HepG2 (cell line): Measurements from ENCODE around the gene THADA. TPM values are rescaled to one million over a fixed set of nuclear protein-coding genes. Genes with fewer than 3 reads are reported as not detected.

Source experiments
- JDP2 ChIP-seq: sonication (generic); formaldehyde crosslinking; IDR thresholded peaks from 2 replicates; pipeline ENCODE4 v1.8.1; 2022; ENCODE audit warnings: missing genetic modification reagents, borderline replicate concordance
- KDM5A ChIP-seq: fragments of 200-600 bp; sonication (generic); IDR thresholded peaks from 2 replicates; pipeline ENCODE4 v1.7.0; 2018; ENCODE audit warnings: antibody characterized with exemption, mild to moderate bottlenecking, low read length, borderline replicate concordance
- MED13 ChIP-seq: sonication (generic); formaldehyde crosslinking; IDR thresholded peaks from 2 replicates; pipeline ENCODE4 v1.5.0; 2020; ENCODE audit warnings: missing genetic modification reagents
- NR3C1 ChIP-seq: sonication (generic); formaldehyde crosslinking; IDR thresholded peaks from 2 replicates; pipeline ENCODE4 v1.4.0; 2020; ENCODE audit warnings: missing genetic modification reagents
- PLRG1 ChIP-seq: fragments of 450-650 bp; conservative IDR thresholded peaks from 2 replicates; pipeline ENCODE4 v1.6.1; 2016
- STAG1 ChIP-seq: sonication (generic); formaldehyde crosslinking; IDR thresholded peaks from 2 replicates; pipeline ENCODE4 v1.4.0; 2020; ENCODE audit warnings: missing genetic modification reagents
- TBP ChIP-seq: sonication (generic); formaldehyde crosslinking; IDR thresholded peaks from 2 replicates; pipeline ENCODE4 v1.5.0; 2020; ENCODE audit warnings: missing genetic modification reagents
- U2AF2 ChIP-seq: fragments of 200-400 bp; formaldehyde crosslinking; IDR thresholded peaks from 2 replicates; pipeline ENCODE4 v1.6.1; 2017; ENCODE audit warnings: low read depth, mild to moderate bottlenecking, low read length
- ZNF225 ChIP-seq: sonication (generic); formaldehyde crosslinking; IDR thresholded peaks from 2 replicates; pipeline ENCODE4 v1.4.0; 2020; ENCODE audit warnings: mild to moderate bottlenecking, missing genetic modification reagents
- ZNF260 ChIP-seq: sonication (generic); formaldehyde crosslinking; IDR thresholded peaks from 2 replicates; pipeline ENCODE4 v1.4.0; 2020; ENCODE audit warnings: missing genetic modification reagents, low read depth, mild to moderate bottlenecking, borderline replicate concordance
- ZNF343 ChIP-seq: sonication (generic); formaldehyde crosslinking; IDR thresholded peaks from 2 replicates; pipeline ENCODE4 v1.4.0; 2020; ENCODE audit warnings: mild to moderate bottlenecking, missing genetic modification reagents
- ZNF367 ChIP-seq: sonication (generic); formaldehyde crosslinking; IDR thresholded peaks from 2 replicates; pipeline ENCODE4 v1.4.0; 2020; ENCODE audit warnings: missing genetic modification reagents, borderline replicate concordance
- ZNF768 ChIP-seq: sonication (generic); formaldehyde crosslinking; IDR thresholded peaks from 2 replicates; pipeline ENCODE4 v1.4.0; 2020; ENCODE audit warnings: missing genetic modification reagents
- polyA plus RNA-seq, 8 experiments: library from polyadenylated mRNA; depleted of rRNA in 3 of 8; stranded (reverse) in 7 of 8; unstranded in 1 of 8; fragments of >200 nt; fragmentation: Illumina TruSeq in 4 of 8; extraction: Trizol in 4 of 8; gene quantifications; 2 replicates each; pipeline versions ENCODE4 v1.2.1 to v1.2.3, GENCODE V29; 2011 to 2016; ENCODE audit warnings: low read depth in 4 of 8, missing spikeins in 1 of 8, mixed read lengths in 1 of 8; ENCODE audit not compliant: insufficient read depth in 1 of 8
- total RNA-seq, 5 experiments: library from RNA; depleted of rRNA; stranded (reverse); fragments of >200 nt; fragmentation: Illumina TruSeq; extraction: Trizol; gene quantifications; 2 replicates each; pipeline ENCODE4 v1.2.3, GENCODE V29; 2016; ENCODE audit warnings: low read depth in 1 of 5
- TF ChIP-seq, protein P1 (sequence below): sonication (generic); formaldehyde crosslinking; IDR thresholded peaks from 2 replicates; pipeline ENCODE4 v1.4.0; 2020; ENCODE audit warnings: mild to moderate bottlenecking, missing genetic modification reagents
- TF ChIP-seq, protein P2 (sequence below): sonication (generic); formaldehyde crosslinking; IDR thresholded peaks from 2 replicates; pipeline ENCODE4 v1.4.0; 2020; ENCODE audit warnings: missing genetic modification reagents
- TF ChIP-seq, protein P3 (sequence below), 2 experiments: fragments of 450-650 bp in 1 of 2; sonication (generic) in 1 of 2; formaldehyde crosslinking in 1 of 2; IDR thresholded peaks; 2 replicates each; pipeline versions ENCODE4 v1.6.1 to v1.8.0; 2016 to 2022; ENCODE audit warnings: antibody characterized with exemption in 1 of 2, mild to moderate bottlenecking in 1 of 2, missing genetic modification reagents in 1 of 2
- TF ChIP-seq, protein P4 (sequence below): IDR thresholded peaks from 2 replicates; pipeline ENCODE4 v1.6.1; 2016; ENCODE audit warnings: missing compliant biosample characterization, missing genetic modification reagents, borderline replicate concordance

Gene THADA
- total and polyA plus RNA-seq, 2 of the 13 experiments (the other 11 are each of a cell fraction or from before 2014, with no cell fraction given), result 12.7 to 21.7 TPM

DNA sequence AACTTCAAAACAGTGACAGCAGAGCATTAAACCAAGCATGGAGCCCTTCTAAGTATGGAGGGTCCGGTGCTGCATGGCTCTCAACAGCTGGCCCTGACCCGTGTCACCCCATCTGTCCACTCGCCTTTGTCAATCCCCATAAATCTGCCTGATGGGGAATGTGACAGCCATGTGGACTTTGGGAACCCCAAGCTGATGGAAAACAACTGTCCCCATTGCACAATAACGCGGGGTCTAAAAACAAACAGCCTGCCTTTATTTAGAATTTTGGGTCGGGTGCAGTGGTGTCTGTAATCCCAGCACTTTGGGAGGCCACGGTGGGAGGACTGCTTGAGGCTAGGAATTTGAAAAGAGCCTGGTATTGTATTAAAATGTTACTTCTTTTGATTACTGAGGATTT is 17.1 kb upstream of the THADA start (continued):
- TF ChIP-seq ZNF260 (CRISPR knock-in tag) (no peak), ZNF225 (CRISPR knock-in tag) (no peak), PLRG1 (no peak), JDP2 (CRISPR knock-in tag) (no peak), TBP (no peak), U2AF2 (no peak), MED13 (CRISPR knock-in tag) (no peak), NR3C1 (CRISPR knock-in tag) (no peak), ZNF768 (no peak), ZNF367 (CRISPR knock-in tag) (no peak), KDM5A (no peak), ZNF343 (CRISPR knock-in tag) (no peak), STAG1 (CRISPR knock-in tag) (no peak)
- TF ChIP-seq, protein P1, sequence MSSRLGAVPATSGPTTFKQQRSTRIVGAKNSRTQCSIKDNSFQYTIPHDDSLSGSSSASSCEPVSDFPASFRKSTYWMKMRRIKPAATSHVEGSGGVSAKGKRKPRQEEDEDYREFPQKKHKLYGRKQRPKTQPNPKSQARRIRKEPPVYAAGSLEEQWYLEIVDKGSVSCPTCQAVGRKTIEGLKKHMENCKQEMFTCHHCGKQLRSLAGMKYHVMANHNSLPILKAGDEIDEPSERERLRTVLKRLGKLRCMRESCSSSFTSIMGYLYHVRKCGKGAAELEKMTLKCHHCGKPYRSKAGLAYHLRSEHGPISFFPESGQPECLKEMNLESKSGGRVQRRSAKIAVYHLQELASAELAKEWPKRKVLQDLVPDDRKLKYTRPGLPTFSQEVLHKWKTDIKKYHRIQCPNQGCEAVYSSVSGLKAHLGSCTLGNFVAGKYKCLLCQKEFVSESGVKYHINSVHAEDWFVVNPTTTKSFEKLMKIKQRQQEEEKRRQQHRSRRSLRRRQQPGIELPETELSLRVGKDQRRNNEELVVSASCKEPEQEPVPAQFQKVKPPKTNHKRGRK (CRISPR knock-in tag), result no peak
- TF ChIP-seq, protein P2, sequence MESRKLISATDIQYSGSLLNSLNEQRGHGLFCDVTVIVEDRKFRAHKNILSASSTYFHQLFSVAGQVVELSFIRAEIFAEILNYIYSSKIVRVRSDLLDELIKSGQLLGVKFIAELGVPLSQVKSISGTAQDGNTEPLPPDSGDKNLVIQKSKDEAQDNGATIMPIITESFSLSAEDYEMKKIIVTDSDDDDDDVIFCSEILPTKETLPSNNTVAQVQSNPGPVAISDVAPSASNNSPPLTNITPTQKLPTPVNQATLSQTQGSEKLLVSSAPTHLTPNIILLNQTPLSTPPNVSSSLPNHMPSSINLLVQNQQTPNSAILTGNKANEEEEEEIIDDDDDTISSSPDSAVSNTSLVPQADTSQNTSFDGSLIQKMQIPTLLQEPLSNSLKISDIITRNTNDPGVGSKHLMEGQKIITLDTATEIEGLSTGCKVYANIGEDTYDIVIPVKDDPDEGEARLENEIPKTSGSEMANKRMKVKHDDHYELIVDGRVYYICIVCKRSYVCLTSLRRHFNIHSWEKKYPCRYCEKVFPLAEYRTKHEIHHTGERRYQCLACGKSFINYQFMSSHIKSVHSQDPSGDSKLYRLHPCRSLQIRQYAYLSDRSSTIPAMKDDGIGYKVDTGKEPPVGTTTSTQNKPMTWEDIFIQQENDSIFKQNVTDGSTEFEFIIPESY (CRISPR knock-in tag), result no peak
- TF ChIP-seq, protein P3, sequence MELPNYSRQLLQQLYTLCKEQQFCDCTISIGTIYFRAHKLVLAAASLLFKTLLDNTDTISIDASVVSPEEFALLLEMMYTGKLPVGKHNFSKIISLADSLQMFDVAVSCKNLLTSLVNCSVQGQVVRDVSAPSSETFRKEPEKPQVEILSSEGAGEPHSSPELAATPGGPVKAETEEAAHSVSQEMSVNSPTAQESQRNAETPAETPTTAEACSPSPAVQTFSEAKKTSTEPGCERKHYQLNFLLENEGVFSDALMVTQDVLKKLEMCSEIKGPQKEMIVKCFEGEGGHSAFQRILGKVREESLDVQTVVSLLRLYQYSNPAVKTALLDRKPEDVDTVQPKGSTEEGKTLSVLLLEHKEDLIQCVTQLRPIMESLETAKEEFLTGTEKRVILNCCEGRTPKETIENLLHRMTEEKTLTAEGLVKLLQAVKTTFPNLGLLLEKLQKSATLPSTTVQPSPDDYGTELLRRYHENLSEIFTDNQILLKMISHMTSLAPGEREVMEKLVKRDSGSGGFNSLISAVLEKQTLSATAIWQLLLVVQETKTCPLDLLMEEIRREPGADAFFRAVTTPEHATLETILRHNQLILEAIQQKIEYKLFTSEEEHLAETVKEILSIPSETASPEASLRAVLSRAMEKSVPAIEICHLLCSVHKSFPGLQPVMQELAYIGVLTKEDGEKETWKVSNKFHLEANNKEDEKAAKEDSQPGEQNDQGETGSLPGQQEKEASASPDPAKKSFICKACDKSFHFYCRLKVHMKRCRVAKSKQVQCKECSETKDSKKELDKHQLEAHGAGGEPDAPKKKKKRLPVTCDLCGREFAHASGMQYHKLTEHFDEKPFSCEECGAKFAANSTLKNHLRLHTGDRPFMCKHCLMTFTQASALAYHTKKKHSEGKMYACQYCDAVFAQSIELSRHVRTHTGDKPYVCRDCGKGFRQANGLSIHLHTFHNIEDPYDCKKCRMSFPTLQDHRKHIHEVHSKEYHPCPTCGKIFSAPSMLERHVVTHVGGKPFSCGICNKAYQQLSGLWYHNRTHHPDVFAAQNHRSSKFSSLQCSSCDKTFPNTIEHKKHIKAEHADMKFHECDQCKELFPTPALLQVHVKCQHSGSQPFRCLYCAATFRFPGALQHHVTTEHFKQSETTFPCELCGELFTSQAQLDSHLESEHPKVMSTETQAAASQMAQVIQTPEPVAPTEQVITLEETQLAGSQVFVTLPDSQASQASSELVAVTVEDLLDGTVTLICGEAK (IDR thresholded peaks at IDR 0.05), result no peak
- TF ChIP-seq, protein P3 (CRISPR knock-in tag; IDR thresholded peaks at IDR 0.05), result no peak
- TF ChIP-seq, protein P4, sequence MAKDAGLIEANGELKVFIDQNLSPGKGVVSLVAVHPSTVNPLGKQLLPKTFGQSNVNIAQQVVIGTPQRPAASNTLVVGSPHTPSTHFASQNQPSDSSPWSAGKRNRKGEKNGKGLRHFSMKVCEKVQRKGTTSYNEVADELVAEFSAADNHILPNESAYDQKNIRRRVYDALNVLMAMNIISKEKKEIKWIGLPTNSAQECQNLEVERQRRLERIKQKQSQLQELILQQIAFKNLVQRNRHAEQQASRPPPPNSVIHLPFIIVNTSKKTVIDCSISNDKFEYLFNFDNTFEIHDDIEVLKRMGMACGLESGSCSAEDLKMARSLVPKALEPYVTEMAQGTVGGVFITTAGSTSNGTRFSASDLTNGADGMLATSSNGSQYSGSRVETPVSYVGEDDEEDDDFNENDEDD (CRISPR knock-in tag), result no peak
